GM12878 (cell line): Measurements from ENCODE around the gene DNAJC16. TPM values are rescaled to one million over a fixed set of nuclear protein-coding genes. Genes with fewer than 3 reads are reported as not detected.

Experiments used
- ATAC-seq: fragments of 200-7000 bp; cut with Tn5 transposase; 3 replicates; pipeline ENCODE4 v1.9.1; 2020; ENCODE audit warnings: mild to moderate bottlenecking, moderate library complexity
- BruUV-seq: library from RNA; stranded (reverse); fragments of 400-500 nt; replicated peaks from 2 replicates; lab custom pipeline; 2021; lab: Mats Ljungman, UMichigan
- CTCF ChIA-PET: fragments of 300-600 bp; sonication (Branson Sonifier 250); formaldehyde crosslinking; extraction: SDS; loops from one replicate; lab custom pipeline; 2021; ENCODE audit warnings: inconsistent platforms; lab: Yijun Ruan, JAX
- POLR2A ChIA-PET: fragments of 350-600 bp; formaldehyde crosslinking; extraction: SDS; loops from one replicate; lab custom pipeline; 2021; ENCODE audit warnings: inconsistent platforms; lab: Charles Lee
- RAD21 ChIA-PET: fragments of 300-600 bp; sonication (Branson Sonifier 250); formaldehyde crosslinking; loops from one replicate; lab custom pipeline; 2023; ENCODE audit warnings: antibody characterized with exemption; ENCODE audit not compliant: unreplicated experiment; lab: Charles Lee
- SMC1A ChIA-PET: fragments of 300-600 bp; sonication (Branson Sonifier 250); formaldehyde crosslinking; loops from one replicate; lab custom pipeline; 2023; ENCODE audit not compliant: unreplicated experiment, uncharacterized antibody; lab: Charles Lee
- DNase-seq: peaks from one replicate; pipeline ENCODE4 v3.0.0-alpha.2; 2011; ENCODE audit warnings: low read depth, low spot score
- FAIRE-seq: peaks from 3 replicates; lab custom pipeline; 2011; peaks lifted over from hg19 to GRCh38; lab: Jason Lieb, UNC
- H2AFZ ChIP-seq: 2 replicates; pipeline ENCODE4 v1.6.0; 2011; ENCODE audit warnings: low read depth, low read length, control low read depth; ENCODE audit not compliant: control insufficient read depth
- H3K27ac ChIP-seq: 2 replicates; pipeline ENCODE4 v1.5.1; 2011; ENCODE audit warnings: control low read depth; ENCODE audit not compliant: control insufficient read depth, insufficient read depth
- H3K27me3 ChIP-seq, 2 experiments: replicated peaks in 1 of 2; 2 replicates each; pipeline versions ENCODE4 v1.6.0 to v1.6.1; 2011; ENCODE audit warnings: low read length in 1 of 2; ENCODE audit not compliant: control insufficient read depth in 2 of 2, insufficient read depth in 2 of 2
- H3K36me3 ChIP-seq, 2 experiments: 2 replicates each; pipeline ENCODE4 v1.5.1; 2011; ENCODE audit warnings: low read length in 1 of 2; ENCODE audit not compliant: control insufficient read depth in 2 of 2, insufficient read depth in 2 of 2
- H3K4me1 ChIP-seq: 2 replicates; pipeline ENCODE4 v1.6.1; 2011; ENCODE audit warnings: mild to moderate bottlenecking, low read length, moderate library complexity, mixed read lengths; ENCODE audit not compliant: control insufficient read depth, insufficient read depth
- H3K4me2 ChIP-seq: 2 replicates; pipeline ENCODE4 v1.6.0; 2011; ENCODE audit warnings: control low read depth; ENCODE audit not compliant: control insufficient read depth, insufficient read depth
- H3K4me3 ChIP-seq: fragments of 200-600 bp; sonication (generic); 2 replicates; pipeline ENCODE4 v1.5.1; 2016
- H3K79me2 ChIP-seq: 2 replicates; pipeline ENCODE4 v1.6.0; 2011; ENCODE audit warnings: low read length; ENCODE audit not compliant: control insufficient read depth, insufficient read depth
- H3K9ac ChIP-seq: 2 replicates; pipeline ENCODE4 v1.8.0; 2011; ENCODE audit warnings: low read length, control low read depth, mixed read lengths; ENCODE audit not compliant: control insufficient read depth, insufficient read depth
- H3K9me3 ChIP-seq: replicated peaks from 3 replicates; pipeline ENCODE4 v1.5.1; 2011; ENCODE audit warnings: mild to moderate bottlenecking, low read length; ENCODE audit not compliant: control insufficient read depth, insufficient read depth
- H4K20me1 ChIP-seq: 2 replicates; pipeline ENCODE4 v1.6.0; 2011; ENCODE audit not compliant: control insufficient read depth, insufficient read depth
- EP300 ChIP-seq, 2 experiments: fragments of 150-350 bp in 1 of 2; IDR thresholded peaks; 2 replicates each; pipeline ENCODE4 v1.6.1; 2011 to 2012; ENCODE audit warnings: low read depth in 2 of 2, low read length in 2 of 2, borderline replicate concordance in 1 of 2, improper control_type of control experiment in 1 of 2, inconsistent platforms in 1 of 2; ENCODE audit not compliant: control insufficient read depth in 1 of 2
- GABPA ChIP-seq: IDR thresholded peaks from 2 replicates; pipeline ENCODE4 v1.6.1; 2014; ENCODE audit warnings: antibody characterized with exemption, low read depth, mild to moderate bottlenecking, inconsistent platforms
- IKZF1 ChIP-seq: fragments of 450-650 bp; conservative IDR thresholded peaks from 2 replicates; pipeline ENCODE4 v1.6.1; 2017; ENCODE audit warnings: antibody characterized with exemption, mild to moderate bottlenecking
- JUNB ChIP-seq: IDR thresholded peaks from 2 replicates; pipeline ENCODE4 v1.6.1; 2016; ENCODE audit warnings: antibody characterized with exemption, mild to moderate bottlenecking
- MLLT1 ChIP-seq: fragments of 450-650 bp; IDR thresholded peaks from 2 replicates; pipeline ENCODE4 v1.6.1; 2016; ENCODE audit warnings: mild to moderate bottlenecking
- POU2F2 ChIP-seq: IDR thresholded peaks from 3 replicates; pipeline ENCODE4 v1.6.1; 2011; ENCODE audit warnings: low read depth, mild to moderate bottlenecking, low read length, borderline replicate concordance
- SMARCA5 ChIP-seq: fragments of 450-650 bp; IDR thresholded peaks from 2 replicates; pipeline ENCODE4 v1.6.1; 2017; ENCODE audit warnings: mild to moderate bottlenecking
- STAT3 ChIP-seq: IDR thresholded peaks from 2 replicates; pipeline ENCODE4 v1.6.1; 2011; ENCODE audit warnings: low read depth, low read length, improper control_type of control experiment
- WGBS: methylation state at CpG from one replicate; pipeline ENCODE4 v1.1.6; 2016; ENCODE audit warnings: low lambda C conversion rate; ENCODE audit not compliant: insufficient replicate concordance, insufficient coverage; ENCODE audit errors: missing lambda C conversion rate; 5-methylcytosine and 5-hydroxymethylcytosine counted together
- in situ Hi-C: fragments of 300-500 bp; cut with MboI; formaldehyde crosslinking; loops from 9 replicates; pipeline ENCODE4 v1.14.3; 2018; ENCODE audit warnings: mixed read lengths
- intact Hi-C: fragments of 100-400 bp; cut with micrococcal nuclease; formaldehyde crosslinking; loops from one replicate; pipeline ENCODE4 v1.14.2; 2022; ENCODE audit not compliant: unreplicated experiment
- polyA plus RNA-seq, 11 experiments: library from polyadenylated mRNA; depleted of rRNA in 4 of 11; unstranded in 6 of 11; stranded (reverse) in 5 of 11; fragments of >200 nt; fragmentation: Nextera tagmentation in 4 of 11; fragmentation: Illumina TruSeq in 1 of 11; extraction: Ambion mirVana in 4 of 11; extraction: Trizol in 1 of 11; gene quantifications; 1 replicate in 1 of 11; 2 replicates in 10 of 11; pipeline versions ENCODE4 v1.2.1 to v1.2.3, GENCODE V29; 2011 to 2016; ENCODE audit warnings: inconsistent platforms in 2 of 11, missing spikeins in 2 of 11, low read depth in 1 of 11
- total RNA-seq, 4 experiments: library from RNA; depleted of rRNA in 3 of 4; stranded (reverse); fragments of >200 nt in 3 of 4; fragmentation: Illumina TruSeq in 1 of 4; extraction: Trizol in 1 of 4; gene quantifications; 2 replicates each; pipeline versions ENCODE4 v1.2.1 to v1.2.3, GENCODE V29; 2013 to 2021

DNAJC16 gene
- total and polyA plus RNA-seq, 10 of the 15 experiments (the other 5 are each of a cell fraction or from before 2014, with no cell fraction given): 2.4 to 12.7 (median 7.8) TPM

- no peak for DNase-seq
Measured at GRCh38 chr1:15583016-15583706, 56.5 kb downstream of the DNAJC16 start.

More at GRCh38 chr1:15583016-15583706, 56.5 kb downstream of the DNAJC16 start:
- Histone ChIP-seq H4K20me1 (no peaks in the 10 kb centered on the region), H3K79me2 (no peaks in the 10 kb centered on the region), H2AFZ (no peak overlapping the region), H3K36me3 (no peaks in the 10 kb centered on the region), H3K4me2 (no peak overlapping the region), H3K27me3 (no peaks in the 10 kb centered on the region), H3K27ac (no peak overlapping the region), H3K4me3 (no peak overlapping the region), H3K4me1 (peaks cover 19% of the 10 kb centered on the region), H3K9ac (no peak overlapping the region), H3K9me3 (no peaks in the 10 kb centered on the region; the same call in 2 of the 3 replicates)
- ATAC-seq (no peak), FAIRE-seq (no peak)
- intact Hi-C loops: no loop called here
- WGBS: 87% methylated on average over 18 of the region's 18 CpGs
- RAD21 ChIA-PET: no interaction called here
- POLR2A ChIA-PET: no interaction called here
- SMC1A ChIA-PET: interaction anchor here (1.8 to 2.6 kb wide), 2 partner anchors 12 to 44 kb away, joined by 3 to 14 read pairs; no protein-coding TSS in a partner anchor
- in situ Hi-C loops: no loop called here
- CTCF ChIA-PET: interaction anchor here (1.1 kb wide), 1 partner anchor 53 kb away, joined by 3 read pairs; no protein-coding TSS in a partner anchor
- no TSS peak for BruUV-seq
- TF ChIP-seq GABPA (no peak), JUNB (no peak), MLLT1 (peak; percentile 78), EP300 (IDR thresholded peaks at IDR 0.05; ENCODE audit: borderline replicate concordance in 1 of 2, control insufficient read depth in 1 of 2, low read depth in 2 of 2, low read length in 2 of 2) (no peak), POU2F2 (no peak), SMARCA5 (no peak), IKZF1 (no peak), STAT3 (no peak)
